Activated naive CD8-positive, alpha-beta T cell treated with anti-CD3 and anti-CD28 coated beads, Interleukin-2, amount 10 ng/mL, durations not matched to agents 7 days and 5 days (primary cell): ENCODE results near the gene KCNIP3. TPM values are rescaled to one million over a fixed set of nuclear protein-coding genes. Genes with fewer than 3 reads are reported as not detected.

ENCODE experiments used
- ATAC-seq: fragments of 150-1000 bp; cut with Tn5 transposase; one replicate; pipeline ENCODE4 v1.10.0; 2021; ENCODE audit warnings: low read depth, moderate library complexity
- POLR2A ChIA-PET: fragments of 350-600 bp; sonication (Branson Sonifier 250); formaldehyde crosslinking; loops from one replicate; lab custom pipeline; 2021; ENCODE audit warnings: antibody characterized with exemption; lab: Charles Lee
- DNase-seq: peaks from one replicate; pipeline ENCODE4 v3.0.0; 2021
- H3K27ac Mint-ChIP-seq: one replicate; pipeline ENCODE4 v1.8.0; 2022; ENCODE audit warnings: mild to moderate bottlenecking, mixed read lengths
- H3K27me3 Mint-ChIP-seq: one replicate; pipeline ENCODE4 v1.8.0; 2022; ENCODE audit warnings: mild to moderate bottlenecking, moderate library complexity, mixed read lengths
- H3K36me3 Mint-ChIP-seq: one replicate; pipeline ENCODE4 v1.8.0; 2021; ENCODE audit warnings: mild to moderate bottlenecking, mixed read lengths
- H3K4me1 Mint-ChIP-seq: one replicate; pipeline ENCODE4 v1.8.0; 2021; ENCODE audit warnings: mixed read lengths
- H3K4me3 Mint-ChIP-seq: one replicate; pipeline ENCODE4 v1.8.0; 2022; ENCODE audit warnings: mild to moderate bottlenecking, moderate library complexity, mixed read lengths
- H3K9me3 Mint-ChIP-seq: one replicate; pipeline ENCODE4 v1.8.0; 2021; ENCODE audit warnings: mixed read lengths
- total RNA-seq, 2 experiments: library from RNA; stranded (reverse); gene quantifications; one replicate each; pipeline ENCODE4 v1.2.3, GENCODE V29; 2021

Gene KCNIP3
- total RNA-seq, 2 experiments from 2014 or later, result not detected

DNA sequence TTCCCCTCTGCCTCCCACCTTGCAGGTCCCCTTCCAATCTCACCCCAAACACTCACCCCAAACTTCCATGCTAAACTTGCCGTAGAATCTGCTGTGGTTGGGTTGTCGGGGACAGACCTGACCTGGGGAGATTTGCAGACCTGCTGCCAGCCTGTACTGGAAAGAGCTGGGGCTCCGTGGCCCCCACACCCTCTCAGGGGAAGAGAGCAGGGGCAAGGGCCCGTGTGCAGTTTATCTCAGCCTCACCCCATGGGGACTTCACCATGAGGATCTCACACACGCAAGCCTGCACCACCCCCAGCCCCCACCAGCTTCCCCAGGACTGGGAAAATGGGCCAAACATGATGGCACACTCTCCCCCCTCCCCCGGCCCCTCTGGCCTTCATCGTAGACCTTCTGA, 30.7 kb downstream of the KCNIP3 start:
- no peak overlapping the region for H3K27ac Mint-ChIP-seq
- ATAC-seq (no peak), DNase-seq (no peak)
- H3K9me3 Mint-ChIP-seq, result peaks cover 6% of the 10 kb centered on the region
- H3K4me3 Mint-ChIP-seq, result no peak overlapping the region
- no peaks in the 10 kb centered on the region for H3K27me3 Mint-ChIP-seq
- peaks cover 2% of the 10 kb centered on the region for H3K4me1 Mint-ChIP-seq
- POLR2A ChIA-PET, result no interaction called here
- H3K36me3 Mint-ChIP-seq, result no peaks in the 10 kb centered on the region

DNA sequence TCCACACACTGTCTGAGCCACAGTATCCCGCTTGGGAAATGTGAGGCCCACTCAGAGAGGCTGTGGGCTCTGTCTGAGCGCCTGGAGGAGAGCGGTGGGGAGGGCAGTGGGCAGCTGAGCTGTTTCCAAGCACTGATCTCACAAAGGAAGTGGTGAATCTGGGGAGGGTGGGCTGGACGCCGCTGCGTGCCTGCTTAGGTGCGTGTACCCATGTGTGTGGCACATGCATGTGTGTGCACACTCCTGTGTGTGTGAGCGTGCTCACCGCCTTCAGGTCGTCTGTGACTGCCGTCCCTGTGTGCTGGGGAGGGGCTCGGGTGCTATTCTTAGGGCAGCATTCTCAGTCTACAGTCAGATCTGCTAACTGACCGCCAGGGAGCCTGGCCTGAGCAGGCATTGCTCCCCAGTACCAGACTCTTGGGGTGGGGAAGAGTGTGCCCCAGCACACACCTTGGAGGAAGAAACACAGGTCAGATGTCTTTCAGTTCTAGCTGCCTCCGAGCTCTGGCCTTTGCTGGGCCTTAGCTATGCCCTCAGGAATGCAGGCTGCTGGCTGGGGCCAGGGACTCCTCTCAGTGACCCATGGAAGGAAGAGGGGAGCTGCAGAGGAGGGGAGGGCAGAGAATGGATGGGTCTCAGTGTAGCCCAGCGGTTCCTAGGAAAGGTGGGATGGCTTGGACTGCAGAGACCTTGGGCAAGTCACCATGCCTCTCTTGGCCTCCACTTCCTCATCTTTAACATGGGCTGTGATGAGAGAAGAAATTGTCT, 31.4 kb downstream of the KCNIP3 start:
- H3K27me3 Mint-ChIP-seq, result no peaks in the 10 kb centered on the region
- H3K4me1 Mint-ChIP-seq, result peaks cover 2% of the 10 kb centered on the region
- no peak overlapping the region for H3K4me3 Mint-ChIP-seq
- H3K9me3 Mint-ChIP-seq, result peaks cover 6% of the 10 kb centered on the region
- no peaks in the 10 kb centered on the region for H3K36me3 Mint-ChIP-seq
- H3K27ac Mint-ChIP-seq, result no peak overlapping the region
- ATAC-seq (no peak), DNase-seq (no peak)
- POLR2A ChIA-PET, result no interaction called here

DNA sequence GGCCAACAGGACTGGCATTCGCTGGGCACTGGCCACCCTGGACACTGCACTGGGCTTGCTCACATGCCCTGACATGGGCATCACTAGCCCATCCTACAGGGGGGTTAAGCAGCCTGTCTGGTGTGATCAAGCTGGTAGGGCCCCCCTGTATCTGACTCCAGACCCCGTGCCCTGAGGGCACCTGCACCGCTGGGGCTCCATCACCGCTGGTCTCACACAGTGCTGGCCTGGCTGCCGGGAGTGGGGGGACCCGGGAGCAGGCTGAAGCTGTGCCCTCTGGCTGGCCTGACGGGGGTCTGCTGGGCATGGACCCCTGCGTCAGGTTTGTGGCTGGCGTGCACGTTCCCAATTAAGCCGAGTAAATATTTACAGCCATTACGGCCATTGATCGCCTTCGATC, 32.3 kb downstream of the KCNIP3 start:
- POLR2A ChIA-PET, result no interaction called here
- DNase-seq, result no peak
- Mint-ChIP-seq H3K4me3 (no peak overlapping the region), H3K27ac (no peak overlapping the region), H3K4me1 (peaks cover 2% of the 10 kb centered on the region), H3K9me3 (peaks cover 6% of the 10 kb centered on the region), H3K36me3 (no peaks in the 10 kb centered on the region), H3K27me3 (no peaks in the 10 kb centered on the region)
- no peak for ATAC-seq

DNA sequence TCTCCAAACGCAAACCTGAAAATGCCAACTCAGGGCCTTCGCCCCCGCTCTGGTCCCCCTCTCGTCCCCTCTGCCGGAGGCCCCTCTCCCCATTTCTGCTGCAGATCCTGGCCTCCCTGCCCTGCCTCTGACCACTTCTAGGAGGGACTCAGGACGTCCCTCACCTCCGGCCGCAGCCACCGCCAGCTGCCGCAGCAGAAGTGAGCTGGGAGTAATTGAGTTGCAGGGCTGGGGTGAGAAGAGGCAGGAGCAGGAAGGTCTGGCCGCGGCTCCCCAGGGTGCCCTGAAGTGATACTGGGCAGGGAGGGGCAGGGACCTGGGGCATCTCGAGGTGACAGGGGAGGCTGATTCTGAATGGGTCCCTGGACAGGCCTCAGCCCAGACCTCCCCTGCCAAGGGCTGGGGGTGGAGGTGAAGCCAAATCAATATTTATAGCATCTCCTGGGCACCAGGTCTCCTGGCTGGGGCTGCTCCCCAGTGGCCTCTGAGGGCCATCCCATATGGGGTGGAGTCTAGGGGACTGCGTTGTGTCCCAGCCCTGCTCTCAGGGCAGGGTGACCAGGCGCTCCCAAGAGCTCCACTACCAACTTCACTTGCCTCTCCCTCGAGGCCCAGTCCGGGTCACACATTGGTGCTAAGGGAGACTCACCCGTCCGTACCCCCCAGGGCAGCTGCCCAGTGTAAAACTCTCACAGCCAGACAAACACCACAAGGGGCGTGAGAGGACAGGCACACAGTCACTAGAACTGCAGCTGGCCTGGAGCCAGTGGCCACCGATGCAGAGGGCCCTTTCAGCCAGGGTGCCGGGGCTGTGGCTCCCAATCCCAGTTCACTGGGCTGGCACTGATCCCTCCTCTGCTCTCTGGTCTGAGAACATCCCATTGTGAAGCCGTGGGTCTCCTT, 33.0 kb downstream of the KCNIP3 start:
- Mint-ChIP-seq H3K4me3 (no peak overlapping the region), H3K36me3 (no peaks in the 10 kb centered on the region), H3K4me1 (peaks cover 2% of the 10 kb centered on the region), H3K27me3 (no peaks in the 10 kb centered on the region), H3K27ac (no peak overlapping the region), H3K9me3 (peaks cover 6% of the 10 kb centered on the region)
- ATAC-seq (no peak), DNase-seq (no peak)
- POLR2A ChIA-PET, result no interaction called here

DNA sequence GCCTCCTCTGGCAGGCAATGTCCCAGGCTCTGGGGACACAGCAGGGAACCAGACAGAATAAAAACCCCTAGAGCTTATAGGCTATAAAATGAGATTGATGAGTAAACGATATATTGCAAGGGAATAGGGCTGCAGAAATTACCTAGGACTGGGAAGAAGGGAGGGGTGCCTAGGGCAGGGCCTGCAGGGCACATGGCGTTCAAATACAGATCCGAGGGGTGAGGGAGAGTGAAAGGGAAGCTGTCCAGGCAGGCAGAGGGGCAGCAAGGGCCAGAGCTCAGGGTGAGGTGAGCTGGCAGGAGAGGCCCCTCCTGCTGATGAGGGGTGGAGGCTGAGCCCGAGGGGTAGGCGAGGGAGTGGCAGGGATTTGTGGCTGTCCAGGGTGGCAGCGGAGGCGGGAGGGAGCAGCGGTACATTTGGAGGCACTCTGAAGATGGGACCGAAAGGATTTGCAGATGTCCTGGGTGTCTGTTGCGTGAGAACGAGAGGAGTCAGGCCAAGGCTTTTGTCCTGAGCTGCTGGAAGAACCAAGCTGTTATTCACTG, 33.7 kb downstream of the KCNIP3 start:
- peaks cover 1% of the 10 kb centered on the region for H3K9me3 Mint-ChIP-seq
- H3K27me3 Mint-ChIP-seq, result peaks cover 2% of the 10 kb centered on the region
- ATAC-seq (no peak), DNase-seq (no peak)
- no peak overlapping the region for H3K4me3 Mint-ChIP-seq
- H3K27ac Mint-ChIP-seq, result no peak overlapping the region
- POLR2A ChIA-PET, result no interaction called here
- no peaks in the 10 kb centered on the region for H3K4me1 Mint-ChIP-seq
- no peaks in the 10 kb centered on the region for H3K36me3 Mint-ChIP-seq

DNA sequence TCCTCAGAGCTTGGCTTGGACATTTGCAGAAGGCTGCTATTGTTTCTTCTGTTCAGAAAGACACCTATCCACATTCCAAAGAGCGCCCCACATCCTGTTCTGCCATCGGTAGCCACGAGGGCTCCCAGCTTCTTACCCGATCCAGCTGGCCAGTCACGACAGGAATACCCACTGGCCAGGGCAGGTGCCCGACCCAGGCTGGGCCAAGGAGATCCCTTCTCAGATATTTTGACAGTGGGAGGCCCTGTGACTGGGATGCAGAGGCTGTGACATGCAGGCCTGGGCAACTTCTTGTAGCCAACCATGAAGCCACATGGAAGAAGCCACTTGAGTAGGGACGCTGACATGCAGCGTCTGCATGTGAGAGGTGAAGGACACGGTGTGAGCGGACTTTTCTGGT, 34.5 kb downstream of the KCNIP3 start:
- ATAC-seq, result no peak
- no peak for DNase-seq
- H3K27ac Mint-ChIP-seq, result no peak overlapping the region
- POLR2A ChIA-PET, result no interaction called here
- peaks cover 5% of the 10 kb centered on the region for H3K27me3 Mint-ChIP-seq
- H3K4me3 Mint-ChIP-seq, result no peak overlapping the region
- H3K4me1 Mint-ChIP-seq, result no peaks in the 10 kb centered on the region
- no peaks in the 10 kb centered on the region for H3K9me3 Mint-ChIP-seq
- no peaks in the 10 kb centered on the region for H3K36me3 Mint-ChIP-seq

DNA sequence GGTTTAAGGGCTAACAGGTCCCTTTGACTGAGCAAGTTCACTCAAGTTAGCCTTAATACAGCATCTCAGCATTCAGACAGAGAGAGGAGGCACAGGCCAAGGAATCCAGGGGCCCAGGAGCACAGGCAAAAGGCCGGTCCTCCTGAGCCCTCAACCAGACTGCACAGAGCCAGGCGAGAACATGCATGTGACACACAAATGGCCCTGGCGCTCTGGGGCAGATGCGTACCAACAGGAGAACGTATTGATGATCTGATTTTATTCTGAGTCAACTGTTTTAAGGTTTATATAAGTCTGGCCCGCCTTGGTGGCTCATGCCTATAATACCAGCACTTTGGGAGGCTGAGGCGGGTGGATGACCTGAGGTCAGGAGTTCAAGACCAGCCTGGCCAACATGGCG, 34.9 kb downstream of the KCNIP3 start:
- Mint-ChIP-seq H3K4me1 (no peaks in the 10 kb centered on the region), H3K9me3 (no peaks in the 10 kb centered on the region), H3K36me3 (no peaks in the 10 kb centered on the region), H3K27ac (no peak overlapping the region), H3K4me3 (no peak overlapping the region), H3K27me3 (peaks cover 8% of the 10 kb centered on the region)
- POLR2A ChIA-PET, result no interaction called here
- ATAC-seq (no peak), DNase-seq (no peak)

DNA sequence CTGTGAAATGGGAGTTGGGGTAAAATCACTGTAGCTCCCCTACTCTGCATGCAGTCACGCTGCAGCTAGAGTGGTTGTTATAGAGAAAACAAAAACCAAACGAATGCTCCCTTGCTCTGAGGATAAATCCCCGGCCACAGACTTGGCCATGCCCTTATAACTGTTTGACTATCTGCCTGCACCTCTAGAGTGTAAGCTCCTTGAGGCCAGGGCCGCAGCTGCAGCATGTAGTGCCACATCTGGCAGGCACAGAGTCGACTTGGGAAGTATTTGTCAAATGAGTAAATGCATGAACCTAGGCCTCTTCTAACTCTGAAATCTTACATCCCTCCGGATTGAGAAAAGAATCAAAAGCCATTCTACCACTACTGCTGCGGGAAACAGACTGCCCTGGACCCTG, 35.9 kb downstream of the KCNIP3 start:
- Mint-ChIP-seq H3K27ac (no peak overlapping the region), H3K27me3 (peaks cover 9% of the 10 kb centered on the region), H3K36me3 (no peaks in the 10 kb centered on the region), H3K4me3 (no peak overlapping the region), H3K9me3 (no peaks in the 10 kb centered on the region), H3K4me1 (no peaks in the 10 kb centered on the region)
- no peak for DNase-seq
- ATAC-seq, result no peak
- POLR2A ChIA-PET, result no interaction called here

DNA sequence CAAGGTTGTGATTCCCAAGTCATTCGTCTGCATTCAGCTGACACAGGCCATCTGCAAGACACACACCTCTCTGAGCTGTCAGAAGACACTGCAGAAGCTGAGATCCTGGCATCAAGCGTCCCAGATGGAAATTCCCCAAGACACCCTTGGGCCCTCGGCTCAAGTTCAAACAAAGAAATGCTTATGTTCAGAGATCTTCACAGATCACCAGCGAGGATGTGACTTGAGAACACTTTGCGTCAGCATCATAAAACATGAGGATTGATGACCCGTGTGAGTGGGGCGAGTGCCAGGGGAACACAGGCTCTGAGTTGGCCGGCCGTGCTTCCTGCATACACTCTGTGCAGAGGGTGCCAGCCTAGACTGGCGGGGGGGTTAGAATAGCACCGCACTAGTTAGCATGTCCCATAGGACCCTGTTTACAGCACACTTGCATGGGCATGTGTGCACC, 36.8 kb downstream of the KCNIP3 start:
- H3K9me3 Mint-ChIP-seq, result no peaks in the 10 kb centered on the region
- DNase-seq, result no peak
- POLR2A ChIA-PET, result no interaction called here
- H3K4me3 Mint-ChIP-seq, result no peak overlapping the region
- H3K27me3 Mint-ChIP-seq, result peaks cover 9% of the 10 kb centered on the region
- no peaks in the 10 kb centered on the region for H3K36me3 Mint-ChIP-seq
- ATAC-seq, result no peak
- no peak overlapping the region for H3K27ac Mint-ChIP-seq
- no peaks in the 10 kb centered on the region for H3K4me1 Mint-ChIP-seq

DNA sequence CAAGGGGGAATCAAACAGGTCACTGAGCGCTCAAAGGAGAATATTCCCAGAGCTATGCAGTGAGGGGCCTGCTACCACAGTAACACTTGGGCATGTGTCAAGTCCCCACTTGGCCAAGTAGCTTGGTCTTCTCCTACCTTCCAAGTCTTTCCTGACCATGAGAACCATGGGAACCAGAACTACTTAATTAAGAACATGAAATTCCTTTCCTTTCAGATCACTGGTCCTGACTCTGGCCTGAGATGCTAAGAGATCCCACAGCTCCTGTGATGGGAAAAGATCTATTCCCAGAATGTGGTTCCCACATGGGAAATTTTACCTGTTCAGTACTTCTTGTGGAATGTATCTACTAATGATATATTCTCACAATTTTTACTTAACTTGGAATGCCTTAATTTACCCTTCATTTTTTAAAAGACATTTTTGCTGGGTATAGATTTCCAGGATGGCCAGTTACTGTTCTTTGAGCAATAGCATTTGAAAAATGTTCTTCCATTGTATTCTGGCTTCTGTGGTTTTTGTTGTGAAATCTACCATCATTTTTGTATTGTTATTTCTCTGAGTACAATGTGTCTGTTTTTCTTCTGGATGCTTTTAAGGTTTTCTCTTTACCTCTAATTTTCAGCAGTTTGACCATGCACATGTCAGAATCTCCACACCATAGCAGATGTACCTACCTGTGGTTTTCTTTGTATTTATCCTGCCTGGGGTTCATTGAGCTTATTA, 37.9 kb downstream of the KCNIP3 start:
- Mint-ChIP-seq H3K27ac (no peak overlapping the region), H3K27me3 (peaks cover 9% of the 10 kb centered on the region), H3K9me3 (no peaks in the 10 kb centered on the region), H3K4me3 (no peak overlapping the region), H3K36me3 (no peaks in the 10 kb centered on the region), H3K4me1 (no peaks in the 10 kb centered on the region)
- ATAC-seq (no peak), DNase-seq (no peak)
- POLR2A ChIA-PET, result no interaction called here

DNA sequence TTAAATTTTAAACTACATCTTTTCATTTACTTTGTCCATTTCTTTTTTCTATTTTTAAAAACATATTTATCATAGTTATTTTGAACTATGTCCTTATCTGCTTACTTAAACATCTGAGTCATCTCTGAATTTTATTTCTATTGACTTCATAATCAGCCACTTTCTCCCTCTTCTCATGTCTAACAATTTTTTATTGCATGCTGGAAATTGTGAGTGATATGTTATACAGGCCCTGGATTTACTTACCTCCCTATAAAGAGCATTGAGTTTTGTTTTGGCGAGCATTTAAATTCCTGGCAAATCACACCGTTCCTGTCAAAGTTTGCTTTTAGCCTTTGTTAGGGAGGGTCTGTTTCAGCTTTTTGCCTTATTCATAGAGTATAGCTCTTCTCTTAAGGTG, 39.3 kb downstream of the KCNIP3 start:
- H3K9me3 Mint-ChIP-seq, result no peaks in the 10 kb centered on the region
- H3K36me3 Mint-ChIP-seq, result no peaks in the 10 kb centered on the region
- POLR2A ChIA-PET, result no interaction called here
- no peak overlapping the region for H3K27ac Mint-ChIP-seq
- ATAC-seq (no peak), DNase-seq (no peak)
- H3K27me3 Mint-ChIP-seq, result peaks cover 9% of the 10 kb centered on the region
- no peaks in the 10 kb centered on the region for H3K4me1 Mint-ChIP-seq
- H3K4me3 Mint-ChIP-seq, result no peak overlapping the region

DNA sequence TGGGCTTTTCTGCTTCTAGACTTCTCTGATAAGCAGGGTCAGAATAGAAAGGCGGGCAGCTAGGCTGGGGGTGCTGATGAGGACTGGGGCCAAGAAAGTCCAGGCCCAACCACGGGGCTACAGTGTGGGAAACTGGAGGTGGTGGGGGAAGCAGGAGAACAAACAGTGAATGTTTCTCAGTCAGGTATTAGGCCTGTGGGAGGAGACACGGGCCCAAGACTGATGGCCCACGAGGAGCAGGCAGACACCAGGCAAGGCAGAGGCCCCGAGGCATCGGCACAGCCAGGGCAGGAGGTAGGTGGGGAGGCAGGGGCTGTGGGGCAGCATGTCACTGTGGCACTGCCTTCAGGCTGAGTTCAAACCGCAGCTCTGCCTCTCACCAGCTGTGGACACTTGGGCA, 40.7 kb downstream of the KCNIP3 start:
- Mint-ChIP-seq H3K4me1 (no peaks in the 10 kb centered on the region), H3K27ac (no peak overlapping the region), H3K4me3 (no peak overlapping the region), H3K27me3 (peaks cover 16% of the 10 kb centered on the region), H3K9me3 (no peaks in the 10 kb centered on the region), H3K36me3 (no peaks in the 10 kb centered on the region)
- ATAC-seq, result no peak
- POLR2A ChIA-PET, result no interaction called here
- DNase-seq, result no peak

DNA sequence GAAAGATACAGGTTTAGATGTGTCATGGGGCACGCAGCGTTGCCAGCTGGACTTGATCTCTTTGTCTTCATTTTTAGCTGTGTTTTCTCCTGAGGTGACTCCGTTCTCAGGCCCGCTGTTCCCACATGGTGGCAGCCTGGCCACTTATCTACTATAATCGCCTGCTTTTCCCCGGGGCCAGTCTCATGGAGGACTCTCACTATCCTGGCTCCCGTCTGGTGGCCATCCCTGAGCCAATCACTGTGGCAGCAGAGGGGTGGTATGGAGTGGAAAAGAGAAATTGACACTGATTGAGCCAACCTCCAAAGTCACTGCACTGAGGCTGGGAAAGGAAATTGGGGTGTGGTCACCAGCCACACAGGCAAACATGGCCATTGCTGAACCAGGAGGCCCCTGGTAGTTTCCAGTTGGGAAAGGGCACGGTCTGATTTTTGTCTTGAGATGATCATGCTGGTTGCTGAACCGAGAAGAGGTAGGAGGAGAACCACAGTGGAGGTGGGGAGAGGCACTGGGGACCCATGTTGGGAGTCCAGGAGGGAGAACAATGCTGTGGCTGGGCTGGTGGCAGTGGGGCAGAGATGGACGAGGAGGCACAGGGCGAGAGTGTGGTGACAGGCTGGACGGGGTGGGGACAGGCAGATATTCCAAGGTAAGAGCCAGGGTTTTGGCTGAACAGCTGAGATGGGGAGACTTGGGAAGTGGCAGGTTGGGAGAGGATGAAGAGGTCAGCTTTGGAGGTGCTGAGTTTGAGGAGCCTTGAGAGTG, 45.6 kb downstream of the KCNIP3 start:
- no peaks in the 10 kb centered on the region for H3K36me3 Mint-ChIP-seq
- no peak for ATAC-seq
- peaks cover 35% of the 10 kb centered on the region for H3K27me3 Mint-ChIP-seq
- DNase-seq, result no peak
- H3K4me1 Mint-ChIP-seq, result no peaks in the 10 kb centered on the region
- POLR2A ChIA-PET, result no interaction called here
- no peak overlapping the region for H3K27ac Mint-ChIP-seq
- H3K4me3 Mint-ChIP-seq, result no peak overlapping the region
- H3K9me3 Mint-ChIP-seq, result no peaks in the 10 kb centered on the region
